Measurements from ENCODE around the gene PKIG.

DNA sequence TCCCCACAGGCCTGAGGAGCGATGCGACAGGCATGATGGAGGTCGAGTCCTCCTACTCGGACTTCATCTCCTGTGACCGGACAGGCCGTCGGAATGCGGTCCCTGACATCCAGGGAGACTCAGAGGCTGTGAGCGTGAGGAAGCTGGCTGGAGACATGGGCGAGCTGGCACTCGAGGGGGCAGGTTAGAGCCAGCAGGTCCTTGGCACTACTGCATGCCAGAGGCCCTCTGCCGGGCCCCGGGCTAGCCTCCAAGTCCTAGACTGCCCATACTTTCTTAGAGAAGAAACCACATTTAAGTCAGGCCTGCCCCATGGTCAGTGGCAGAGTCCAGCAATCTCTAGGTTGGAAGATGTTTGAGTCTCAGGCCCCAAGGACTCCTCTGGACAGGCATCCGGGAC is 32.1 kb downstream of the PKIG start:
- TF ChIP-seq, protein P1, sequence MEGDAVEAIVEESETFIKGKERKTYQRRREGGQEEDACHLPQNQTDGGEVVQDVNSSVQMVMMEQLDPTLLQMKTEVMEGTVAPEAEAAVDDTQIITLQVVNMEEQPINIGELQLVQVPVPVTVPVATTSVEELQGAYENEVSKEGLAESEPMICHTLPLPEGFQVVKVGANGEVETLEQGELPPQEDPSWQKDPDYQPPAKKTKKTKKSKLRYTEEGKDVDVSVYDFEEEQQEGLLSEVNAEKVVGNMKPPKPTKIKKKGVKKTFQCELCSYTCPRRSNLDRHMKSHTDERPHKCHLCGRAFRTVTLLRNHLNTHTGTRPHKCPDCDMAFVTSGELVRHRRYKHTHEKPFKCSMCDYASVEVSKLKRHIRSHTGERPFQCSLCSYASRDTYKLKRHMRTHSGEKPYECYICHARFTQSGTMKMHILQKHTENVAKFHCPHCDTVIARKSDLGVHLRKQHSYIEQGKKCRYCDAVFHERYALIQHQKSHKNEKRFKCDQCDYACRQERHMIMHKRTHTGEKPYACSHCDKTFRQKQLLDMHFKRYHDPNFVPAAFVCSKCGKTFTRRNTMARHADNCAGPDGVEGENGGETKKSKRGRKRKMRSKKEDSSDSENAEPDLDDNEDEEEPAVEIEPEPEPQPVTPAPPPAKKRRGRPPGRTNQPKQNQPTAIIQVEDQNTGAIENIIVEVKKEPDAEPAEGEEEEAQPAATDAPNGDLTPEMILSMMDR (IDR thresholded peaks at IDR 0.05), result no peak
- TF ChIP-seq POLR2A (IDR thresholded peaks at IDR 0.05), result no peak

Data from adrenal gland (tissue), 5 donors.